GM13976 (cell line): ENCODE data around the gene ATP13A5.

Experiments
- DNase-seq: peaks from one replicate; pipeline ENCODE4 v3.0.0; 2012; ENCODE audit warnings: low spot score
- CTCF ChIP-seq: IDR thresholded peaks from 2 replicates; pipeline ENCODE4 v1.5.1; 2012; ENCODE audit warnings: borderline replicate concordance, mild to moderate bottlenecking; ENCODE audit not compliant: insufficient read depth; ENCODE audit errors: extremely low read depth, missing control alignments, control extremely low read depth
- in situ Hi-C: fragments of 300-500 bp; cut with MboI; formaldehyde crosslinking; loops from one replicate; pipeline ENCODE4 v1.12.0; 2022; ENCODE audit warnings: low sequenced_read_pairs, mixed read lengths, inconsistent platforms; ENCODE audit not compliant: unreplicated experiment

ATP13A5 gene

GRCh38 chr3:193348686-193349085 is 29.9 kb downstream of the ATP13A5 start:
- in situ Hi-C loops: no loop called here
- TF ChIP-seq CTCF: no peak
- DNase-seq: no peak

- DNase-seq: no peak
Observed at GRCh38 chr3:193347521-193348501, 30.7 kb downstream of the ATP13A5 start.

DNA sequence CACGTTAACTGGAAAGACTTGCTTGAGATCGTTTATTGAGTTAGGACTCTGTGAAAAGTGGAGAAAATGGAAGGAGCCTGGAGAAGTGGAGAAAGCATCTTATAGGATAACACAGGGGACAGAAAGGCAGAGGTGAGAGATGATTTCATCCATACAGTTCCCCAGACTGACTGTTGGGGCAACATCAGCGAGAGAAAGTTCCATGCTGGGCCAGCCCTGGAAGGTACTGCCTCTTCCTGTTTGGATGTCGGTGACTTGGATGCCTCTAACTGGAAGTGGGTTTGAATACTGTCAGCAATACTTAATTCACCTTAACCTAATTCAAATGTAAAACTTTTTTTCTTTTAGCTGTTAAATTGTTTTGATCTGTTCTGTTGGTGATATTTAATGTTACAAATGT is 32.3 kb downstream of the ATP13A5 start:
- in situ Hi-C loops: no loop called here
- no peak for DNase-seq

More at GRCh38 chr3:193347521-193348501, 30.7 kb downstream of the ATP13A5 start:
- no peak for TF ChIP-seq CTCF
- in situ Hi-C loops: no loop called here

GRCh38 chr3:193345431-193345830 is 33.1 kb downstream of the ATP13A5 start:
- in situ Hi-C loops: no loop called here
- DNase-seq: no peak
- no peak for TF ChIP-seq CTCF

More for the DNA sequence above, 32.3 kb downstream of the ATP13A5 start:
- no peak for TF ChIP-seq CTCF

DNA sequence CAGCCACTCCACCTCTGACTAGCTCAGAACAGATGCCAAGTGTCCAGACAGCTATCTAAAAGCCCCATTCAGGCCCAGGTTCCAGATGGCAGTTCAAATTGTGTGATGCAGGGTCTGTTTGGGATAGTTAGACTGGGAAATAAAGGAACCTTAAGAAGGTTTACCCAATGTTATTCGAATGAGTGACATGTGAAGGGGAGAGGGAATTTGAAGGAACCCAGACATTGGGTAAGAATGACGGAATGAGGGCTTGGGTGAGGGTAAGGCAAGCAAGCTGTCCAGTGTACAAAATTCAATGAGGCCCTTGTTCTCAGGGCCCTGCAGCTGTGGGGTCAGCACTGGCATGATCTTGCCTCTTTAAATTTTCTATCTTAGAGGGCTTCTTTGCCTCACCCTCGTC is 34.1 kb downstream of the ATP13A5 start:
- in situ Hi-C loops: no loop called here
- no peak for DNase-seq
- no peak for TF ChIP-seq CTCF

GRCh38 chr3:193343726-193344222 is 34.8 kb downstream of the ATP13A5 start:
- no peak for DNase-seq
- in situ Hi-C loops: no loop called here
- TF ChIP-seq CTCF: no peak
